ENCODE results near the gene RCAN1. TPM values are rescaled to one million over a fixed set of nuclear protein-coding genes. Genes with fewer than 3 reads are reported as not detected.

The RCAN1 gene
- total and polyA plus RNA-seq, 9 of the 15 experiments (the other 6 are each of a cell fraction or from before 2014, with no cell fraction given): 4.4 to 16.5 (median 12.3) TPM

- TF ChIP-seq, protein P1, sequence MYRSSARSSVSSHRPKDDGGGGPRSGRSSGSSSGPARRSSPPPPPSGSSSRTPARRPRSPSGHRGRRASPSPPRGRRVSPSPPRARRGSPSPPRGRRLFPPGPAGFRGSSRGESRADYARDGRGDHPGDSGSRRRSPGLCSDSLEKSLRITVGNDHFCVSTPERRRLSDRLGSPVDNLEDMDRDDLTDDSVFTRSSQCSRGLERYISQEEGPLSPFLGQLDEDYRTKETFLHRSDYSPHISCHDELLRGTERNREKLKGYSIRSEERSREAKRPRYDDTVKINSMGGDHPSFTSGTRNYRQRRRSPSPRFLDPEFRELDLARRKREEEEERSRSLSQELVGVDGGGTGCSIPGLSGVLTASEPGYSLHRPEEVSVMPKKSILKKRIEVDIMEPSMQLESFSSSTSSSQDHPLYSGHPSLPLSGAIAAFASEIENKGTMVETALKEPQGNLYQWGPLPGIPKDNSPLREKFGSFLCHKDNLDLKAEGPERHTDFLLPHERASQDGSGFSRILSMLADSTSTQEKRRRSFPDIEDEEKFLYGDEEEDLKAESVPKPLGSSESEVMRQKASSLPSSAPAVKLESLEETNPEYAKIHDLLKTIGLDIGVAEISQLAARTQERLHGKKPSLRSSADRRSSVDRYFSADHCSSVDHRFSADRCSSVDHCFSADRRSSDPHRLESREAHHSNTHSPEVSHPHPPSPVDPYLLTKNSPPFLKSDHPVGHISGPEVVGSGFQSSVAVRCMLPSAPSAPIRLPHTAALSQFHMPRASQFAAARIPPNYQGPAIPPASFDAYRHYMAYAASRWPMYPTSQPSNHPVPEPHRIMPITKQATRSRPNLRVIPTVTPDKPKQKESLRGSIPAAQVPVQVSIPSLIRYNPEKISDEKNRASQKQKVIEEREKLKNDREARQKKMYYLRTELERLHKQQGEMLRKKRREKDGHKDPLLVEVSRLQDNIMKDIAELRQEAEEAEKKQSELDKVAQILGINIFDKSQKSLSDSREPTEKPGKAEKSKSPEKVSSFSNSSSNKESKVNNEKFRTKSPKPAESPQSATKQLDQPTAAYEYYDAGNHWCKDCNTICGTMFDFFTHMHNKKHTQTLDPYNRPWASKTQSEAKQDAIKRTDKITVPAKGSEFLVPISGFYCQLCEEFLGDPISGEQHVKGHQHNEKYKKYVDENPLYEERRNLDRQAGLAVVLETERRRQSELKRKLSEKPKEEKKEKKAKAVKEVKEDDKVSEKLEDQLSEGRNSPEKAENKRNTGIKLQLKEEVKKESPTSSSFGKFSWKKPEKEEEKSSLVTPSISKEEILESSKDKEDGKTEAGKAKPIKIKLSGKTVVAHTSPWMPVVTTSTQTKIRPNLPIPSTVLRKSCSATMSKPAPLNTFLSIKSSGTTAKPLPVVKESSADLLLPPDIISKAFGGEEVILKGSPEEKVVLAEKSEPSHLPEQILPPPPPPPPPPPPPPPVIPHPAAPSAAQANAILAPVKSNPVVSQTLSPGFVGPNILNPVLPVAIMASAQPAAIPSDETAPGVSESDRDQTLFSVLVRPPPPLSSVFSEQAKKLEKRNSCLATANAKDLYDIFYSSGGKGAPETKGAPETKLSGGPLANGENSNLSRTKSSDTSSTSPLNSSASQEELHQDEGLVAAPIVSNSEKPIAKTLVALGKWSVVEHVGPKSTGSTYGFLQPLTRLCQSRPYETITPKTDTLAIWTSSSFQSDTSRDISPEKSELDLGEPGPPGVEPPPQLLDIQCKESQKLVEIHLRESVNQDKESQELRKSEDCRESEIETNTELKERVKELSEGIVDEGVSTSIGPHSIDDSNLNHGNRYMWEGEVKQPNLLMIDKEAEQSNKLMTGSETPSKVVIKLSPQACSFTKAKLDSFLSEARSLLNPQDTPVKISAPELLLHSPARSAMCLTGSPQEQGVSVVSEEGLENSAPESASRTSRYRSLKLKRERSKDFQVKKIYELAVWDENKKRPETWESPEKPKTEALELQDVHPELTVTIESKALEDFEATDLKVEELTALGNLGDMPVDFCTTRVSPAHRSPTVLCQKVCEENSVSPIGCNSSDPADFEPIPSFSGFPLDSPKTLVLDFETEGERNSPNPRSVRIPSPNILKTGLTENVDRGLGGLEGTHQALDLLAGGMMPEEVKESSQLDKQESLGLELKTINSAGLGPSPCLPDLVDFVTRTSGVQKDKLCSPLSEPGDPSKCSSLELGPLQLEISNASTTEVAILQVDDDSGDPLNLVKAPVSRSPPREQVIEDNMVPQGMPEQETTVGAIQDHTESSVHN (IDR thresholded peaks at IDR 0.05; ENCODE audit: borderline replicate concordance in 1 of 2, low read depth in 1 of 2): no peak
- TF ChIP-seq CBX2 (IDR thresholded peaks at IDR 0.05; ENCODE audit: insufficient read depth, low read length, poor library complexity, severe bottlenecking) (no peak), BRD9 (IDR thresholded peaks at IDR 0.05; ENCODE audit: low read depth, partially characterized antibody) (no peak), CCNT2 (IDR thresholded peaks at IDR 0.05; ENCODE audit: borderline replicate concordance, extremely low read depth, insufficient read length, low read depth, low read length) (peak; percentile 69), MEIS2 (IDR thresholded peaks at IDR 0.05; ENCODE audit: partially characterized antibody) (peak; percentile 67), ZNF280A (IDR thresholded peaks at IDR 0.05; ENCODE audit: low read depth, partially characterized antibody) (no peak), RAD51 (IDR thresholded peaks at IDR 0.05; ENCODE audit: borderline replicate concordance, low read depth) (peak; percentile 97), ZBTB8A (IDR thresholded peaks at IDR 0.05; ENCODE audit: partially characterized antibody) (no peak), RBM22 (IDR thresholded peaks at IDR 0.05; ENCODE audit: low read depth, low read length, poor library complexity, severe bottlenecking) (no peak), ZNF699 (CRISPR knock-in tag; IDR thresholded peaks at IDR 0.05; ENCODE audit: insufficient replicate concordance) (no peak)
- TF ChIP-seq, protein P2, sequence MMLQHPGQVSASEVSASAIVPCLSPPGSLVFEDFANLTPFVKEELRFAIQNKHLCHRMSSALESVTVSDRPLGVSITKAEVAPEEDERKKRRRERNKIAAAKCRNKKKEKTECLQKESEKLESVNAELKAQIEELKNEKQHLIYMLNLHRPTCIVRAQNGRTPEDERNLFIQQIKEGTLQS (IDR thresholded peaks at IDR 0.05): no peak
- TF ChIP-seq, protein P2 (CRISPR knock-in tag; conservative IDR thresholded peaks at IDR 0.05): 0 out of 2 replicates have a peak, but pooled peaks have one; percentile 43
Observed at GRCh38 chr21:34614628-34615486, at the start of gene RCAN1 (continued).
